ENCODE measurements around the gene PDE1A. TPM values are rescaled to one million over a fixed set of nuclear protein-coding genes. Genes with fewer than 3 reads are reported as not detected.

PDE1A gene
- total and polyA plus RNA-seq, 2 of the 13 experiments (the other 11 are each of a cell fraction or from before 2014, with no cell fraction given), result not detected

GRCh38 chr2:182266909-182267308 is 159.9 kb downstream of the PDE1A start:
- Histone ChIP-seq H4K20me1 (ENCODE audit: insufficient read depth, low read length) (no peaks in the 10 kb centered on the region; the same call in 1 of the 2 replicates), H3K27me3 (ENCODE audit: control insufficient read depth in 1 of 2, insufficient read depth in 2 of 2, low read length in 2 of 2) (no peaks in the 10 kb centered on the region), H3K9ac (ENCODE audit: insufficient read depth, low read depth, low read length) (no peak overlapping the region), H3K36me3 (replicated peaks in 1 of 2; ENCODE audit: control insufficient read depth in 1 of 2, insufficient read depth in 2 of 2, low read length in 2 of 2) (no peaks in the 10 kb centered on the region), H3K4me1 (ENCODE audit: insufficient read depth, low read length) (no peaks in the 10 kb centered on the region), H3K9me3 (ENCODE audit: low read length) (no peaks in the 10 kb centered on the region), H3K4me3 (replicated peaks in 1 of 3; ENCODE audit: insufficient read depth in 1 of 3, low read depth in 2 of 3, low read length in 3 of 3) (no peak overlapping the region), H2AFZ (ENCODE audit: low read length) (no peak overlapping the region), H3K27ac (ENCODE audit: extremely low read length, insufficient read depth, low read length) (no peak overlapping the region), H3K79me2 (ENCODE audit: insufficient read depth, low read length) (no peaks in the 10 kb centered on the region), H3K4me2 (ENCODE audit: low read depth, low read length) (no peak overlapping the region)
- no TSS peak for BruUV-seq (replicated peaks)
- CTCF ChIA-PET (ENCODE audit: low intra/inter-chr PET ratio, low total read pairs), result no interaction called here
- TF ChIP-seq ZBTB26 (CRISPR knock-in tag; IDR thresholded peaks at IDR 0.05; ENCODE audit: borderline replicate concordance), result no peak
- TF ChIP-seq ZNF274 (CRISPR knock-in tag; IDR thresholded peaks at IDR 0.05), result no peak
- TF ChIP-seq ZNF761 (CRISPR knock-in tag; conservative IDR thresholded peaks at IDR 0.05), result no peak
- TF ChIP-seq ZNF629 (CRISPR knock-in tag; conservative IDR thresholded peaks at IDR 0.05), result no peak
- no peak for TF ChIP-seq ZNF407 (CRISPR knock-in tag; IDR thresholded peaks at IDR 0.05; ENCODE audit: not compliant biosample characterization)
- TF ChIP-seq PATZ1 (CRISPR knock-in tag; IDR thresholded peaks at IDR 0.05), result no peak
- TF ChIP-seq HDAC1 (CRISPR knock-in tag; IDR thresholded peaks at IDR 0.05), result no peak
- no peak for TF ChIP-seq ZC3H13 (CRISPR knock-in tag; IDR thresholded peaks at IDR 0.05)
- no peak for TF ChIP-seq ZNF468 (CRISPR knock-in tag; IDR thresholded peaks at IDR 0.05)
- no peak for TF ChIP-seq HNRNPH1 (optimal IDR thresholded peaks at IDR 0.05; ENCODE audit: low read depth, low read length)
- no peak for TF ChIP-seq SP4 (CRISPR knock-in tag; IDR thresholded peaks at IDR 0.05)
- no peak for TF ChIP-seq ZNF550 (CRISPR knock-in tag; IDR thresholded peaks at IDR 0.05; ENCODE audit: borderline replicate concordance)
- FAIRE-seq (no peak), DNase-seq (ENCODE audit: low spot score) (no peak), ATAC-seq (no peak)
- intact Hi-C loops (cut with micrococcal nuclease; ENCODE audit: unreplicated experiment) (no loop called here), in situ Hi-C loops (cut with HindIII; ENCODE audit: extremely low pct_ligation_motif_present, low pct_unique_long_range_greater_than_20kb) (no loop called here)
- POLR2A ChIA-PET, result no interaction called here

Data from HepG2 (cell line).